ENCODE measurements around the gene SLC25A48.

Gene SLC25A48

DNA sequence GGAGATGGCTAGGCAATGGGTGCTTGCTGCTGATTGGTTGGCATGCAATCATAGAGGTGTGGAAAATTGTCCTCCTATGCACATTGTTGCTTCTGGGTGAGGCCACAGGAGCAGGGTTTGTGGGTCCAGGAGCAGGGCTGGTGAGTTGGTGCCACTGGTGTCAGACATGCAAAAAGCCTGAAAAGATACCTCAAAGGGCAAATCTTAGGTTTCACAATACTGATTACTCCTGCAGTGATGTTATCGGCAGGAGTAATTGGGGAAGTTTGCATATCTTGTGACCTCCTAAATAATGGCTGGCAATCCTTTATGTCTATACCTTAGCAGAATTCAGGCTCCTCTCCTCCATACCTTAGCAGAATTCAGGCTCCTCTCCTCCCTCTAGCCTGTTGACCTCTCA lies 25.2 kb downstream of the SLC25A48 start:
- DNase-seq = no peak

DNA sequence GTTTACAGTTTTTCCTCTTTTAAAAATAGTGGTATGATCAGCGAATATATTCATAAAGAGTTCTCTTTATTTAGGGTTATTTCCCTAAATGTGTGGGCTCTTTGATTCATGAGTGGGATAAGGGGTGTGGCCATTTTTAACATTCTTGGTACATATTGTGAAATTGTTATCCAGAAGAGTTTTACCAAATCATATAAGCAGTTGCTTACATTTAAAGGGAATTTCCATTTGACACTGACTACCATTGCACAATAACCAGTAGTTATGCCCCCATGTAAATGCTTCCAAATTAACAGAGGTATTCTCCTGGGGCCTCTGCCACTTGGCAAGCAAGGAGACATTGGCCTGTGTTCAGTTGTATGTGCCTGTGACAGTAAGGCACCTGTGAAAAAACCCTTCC lies 27.2 kb downstream of the SLC25A48 start:
- no peak for DNase-seq

DNA sequence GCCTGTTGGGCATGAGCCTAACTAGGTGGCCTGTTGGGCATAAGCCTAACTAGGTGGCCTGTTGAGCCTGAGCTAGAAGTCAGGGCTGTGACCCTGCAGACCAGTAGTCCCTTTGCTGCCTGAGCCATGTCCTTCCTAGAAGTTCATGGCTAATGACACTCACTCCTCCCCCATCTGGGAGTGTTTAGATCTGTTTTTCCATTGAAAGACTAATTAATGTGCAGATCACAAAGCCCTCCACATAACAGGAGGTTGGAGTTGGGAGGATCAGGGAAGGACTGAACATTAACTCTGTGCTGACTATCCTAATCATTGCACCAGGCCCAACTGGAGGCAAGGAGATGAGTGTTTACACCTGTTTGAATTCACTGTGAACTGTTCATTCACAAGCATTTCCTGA lies 27.6 kb downstream of the SLC25A48 start:
- DNase-seq = no peak

DNA sequence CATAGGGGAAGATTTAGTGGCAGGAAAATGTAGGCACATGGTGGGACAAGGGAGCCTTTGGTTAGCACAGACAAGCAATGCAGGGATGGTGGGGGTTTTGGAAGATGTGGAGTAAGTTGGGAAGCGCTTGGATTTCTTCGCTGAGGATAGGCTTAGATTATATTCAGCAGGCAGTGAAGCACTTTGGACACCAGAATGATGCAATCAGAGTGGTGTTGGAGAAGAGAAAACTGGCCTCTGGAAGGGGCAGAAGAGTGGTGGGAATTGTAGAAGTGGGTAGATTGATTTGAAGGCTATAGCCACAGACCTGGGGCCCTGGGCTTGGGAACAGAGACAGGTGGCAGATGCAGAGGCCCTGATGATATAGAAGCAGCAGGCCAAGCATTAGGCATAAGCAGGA lies 28.3 kb downstream of the SLC25A48 start:
- DNase-seq = no peak

DNA sequence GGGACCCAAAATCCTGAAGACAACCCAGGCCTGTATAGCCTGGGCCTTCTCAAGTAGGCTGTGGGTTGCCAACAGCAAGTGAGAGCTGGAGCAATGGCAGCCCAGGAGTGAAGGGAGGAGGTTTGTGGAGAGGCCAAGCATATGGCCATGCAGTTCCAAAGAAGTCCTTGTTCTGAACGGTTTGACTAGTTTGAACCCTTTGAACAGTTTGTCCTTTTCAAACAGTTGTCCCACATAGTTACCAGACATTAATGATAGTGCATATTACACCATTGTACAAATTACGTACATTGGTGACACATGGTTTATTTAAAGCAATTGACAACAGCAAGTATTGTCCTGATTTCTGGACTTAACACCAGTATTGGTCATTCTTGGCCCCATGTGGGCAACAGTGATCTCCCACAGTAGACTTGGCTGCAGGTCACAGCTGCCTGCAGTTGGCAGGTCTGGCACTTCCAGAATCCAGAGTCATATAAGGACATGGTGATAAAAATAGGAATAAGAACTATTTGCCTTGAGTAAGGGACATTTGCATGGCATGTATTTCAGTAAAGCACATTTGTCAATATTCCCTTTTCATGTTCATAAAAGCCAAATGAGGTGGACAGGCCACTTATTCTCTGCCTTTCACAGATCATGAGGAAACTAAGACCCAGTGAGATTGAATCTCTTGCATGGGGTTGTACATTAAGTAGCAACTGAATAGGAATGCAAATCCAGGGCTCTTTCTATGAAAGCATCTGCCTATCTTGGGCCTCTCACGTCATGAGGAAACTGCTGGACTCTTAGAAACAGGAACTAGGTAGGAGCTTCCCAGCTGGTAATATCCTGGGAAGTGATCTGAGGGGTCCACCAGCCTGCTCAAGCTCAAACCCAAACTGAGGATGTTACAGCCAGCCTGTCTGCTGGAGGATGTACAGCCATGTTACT lies 30.3 kb downstream of the SLC25A48 start:
- no peak for DNase-seq

DNA sequence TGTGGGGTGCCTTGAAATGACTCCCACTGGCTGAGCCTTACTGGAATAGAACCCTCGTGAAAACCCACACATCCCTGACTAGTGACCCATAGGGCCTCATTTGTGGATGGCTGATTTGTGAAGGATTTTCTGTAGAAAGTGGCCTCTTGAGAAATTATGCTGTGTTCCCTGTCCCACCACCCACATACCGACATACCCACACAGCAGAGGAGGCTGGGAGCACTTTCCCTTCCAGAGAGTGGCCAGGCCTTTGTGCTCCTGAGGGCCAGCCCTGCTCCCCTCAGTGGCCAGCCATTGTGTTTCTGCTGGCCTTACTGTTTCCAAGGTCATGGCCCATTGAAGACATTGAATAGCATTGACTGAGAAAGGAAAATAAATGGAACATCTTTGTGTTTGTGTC lies 31.6 kb downstream of the SLC25A48 start:
- DNase-seq = no peak

DNA sequence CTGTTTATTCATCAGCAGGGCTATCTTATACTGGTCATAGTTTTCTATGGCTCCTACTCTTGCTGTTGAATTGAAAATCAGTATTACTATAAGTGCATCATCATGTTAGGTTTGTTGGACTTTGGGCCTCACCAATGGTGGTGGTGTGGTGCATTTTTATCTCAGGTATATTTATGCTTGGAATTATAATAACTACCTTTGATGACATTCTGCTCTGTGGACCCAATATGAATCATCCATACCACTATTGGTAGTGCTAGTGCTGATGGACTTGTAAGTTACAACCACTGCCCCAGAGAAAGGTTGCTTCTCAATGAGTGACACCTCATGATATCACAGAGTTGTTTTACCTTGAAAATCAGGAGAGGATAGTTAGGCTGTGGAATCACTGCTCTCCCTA lies 33.1 kb downstream of the SLC25A48 start:
- no peak for DNase-seq

DNA sequence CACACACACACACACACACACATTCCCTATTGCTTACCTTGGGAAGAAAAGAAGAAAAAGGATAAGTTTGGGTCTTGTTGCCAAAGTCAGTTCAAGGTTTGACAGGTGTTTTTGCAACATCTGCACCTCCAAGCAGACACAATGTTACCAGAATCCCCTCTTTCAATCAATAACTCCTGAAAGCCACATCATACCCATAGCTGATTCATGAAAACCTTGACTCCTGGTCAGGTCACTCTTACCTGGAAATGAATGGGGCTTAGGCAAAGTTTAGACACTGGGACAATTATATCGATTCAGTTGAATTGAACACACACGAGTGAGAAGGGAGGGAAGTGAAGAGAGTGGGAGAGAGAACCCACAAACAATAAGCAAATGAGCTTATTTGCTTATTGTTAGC lies 34.2 kb downstream of the SLC25A48 start:
- DNase-seq = no peak

DNA sequence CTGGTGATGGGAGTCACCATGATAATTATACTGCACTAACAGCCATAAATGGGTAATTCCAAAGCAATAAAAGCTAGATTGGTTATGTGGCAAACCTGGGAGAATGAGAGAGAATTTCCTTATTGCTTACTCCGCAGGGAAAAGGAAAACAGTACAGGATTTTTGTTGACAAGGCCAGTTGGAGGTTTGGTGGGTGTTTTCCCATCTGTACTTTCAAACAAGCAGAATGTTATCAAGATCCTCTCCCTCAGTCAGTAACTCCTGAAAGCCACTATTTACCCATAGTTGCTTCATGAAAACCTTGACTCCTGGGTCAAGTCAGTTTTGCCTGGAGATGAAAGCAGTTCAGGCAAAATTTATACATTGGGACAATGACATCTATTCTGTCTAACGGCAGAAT lies 34.8 kb downstream of the SLC25A48 start:
- DNase-seq = no peak

DNA sequence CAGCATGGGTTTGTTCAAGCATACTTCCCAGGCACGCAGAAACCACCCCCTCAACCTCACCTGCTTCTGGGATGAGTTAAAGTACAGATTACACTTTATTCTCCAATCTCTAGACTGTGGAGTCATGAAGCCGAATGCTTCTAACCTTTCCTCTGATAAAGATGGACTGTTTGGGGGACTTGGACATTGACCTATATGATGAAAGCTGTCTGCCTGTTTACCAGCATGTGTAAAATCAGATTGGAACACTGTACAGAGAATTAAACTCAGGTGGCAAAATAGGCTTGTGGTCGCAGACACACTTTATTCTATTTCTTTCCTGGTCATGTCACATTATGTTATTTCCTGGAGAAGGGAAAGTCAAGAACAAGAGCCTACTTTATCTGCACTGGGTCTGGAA lies 35.5 kb downstream of the SLC25A48 start:
- no peak for DNase-seq

DNA sequence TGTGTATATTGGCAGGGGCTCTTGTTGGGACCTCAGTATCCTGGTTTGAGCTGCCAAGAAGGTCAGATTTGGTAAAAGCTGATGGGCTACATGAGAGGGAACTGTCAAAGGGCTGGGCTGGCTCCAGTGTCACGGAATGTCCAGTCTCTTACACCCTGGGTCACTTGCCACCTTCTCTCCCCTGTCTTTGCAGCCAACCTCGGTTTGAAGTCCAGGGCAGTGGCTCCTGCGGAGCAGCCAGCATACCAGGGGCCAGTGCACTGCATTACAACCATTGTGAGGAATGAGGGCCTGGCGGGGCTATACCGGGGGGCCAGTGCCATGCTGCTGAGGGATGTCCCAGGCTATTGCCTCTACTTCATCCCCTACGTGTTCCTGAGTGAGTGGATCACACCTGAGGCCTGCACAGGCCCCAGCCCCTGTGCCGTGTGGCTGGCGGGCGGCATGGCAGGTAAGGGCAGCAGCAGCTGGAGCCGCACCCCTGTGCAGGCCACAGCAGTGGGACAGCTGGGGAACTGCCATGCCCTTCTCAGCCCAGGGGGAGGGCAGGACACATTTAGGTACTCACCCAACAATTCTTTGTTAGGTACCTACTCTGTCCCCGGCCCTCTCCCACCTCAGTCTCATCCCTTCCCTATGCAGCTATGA lies 36.9 kb downstream of the SLC25A48 start:
- no peak for DNase-seq

DNA sequence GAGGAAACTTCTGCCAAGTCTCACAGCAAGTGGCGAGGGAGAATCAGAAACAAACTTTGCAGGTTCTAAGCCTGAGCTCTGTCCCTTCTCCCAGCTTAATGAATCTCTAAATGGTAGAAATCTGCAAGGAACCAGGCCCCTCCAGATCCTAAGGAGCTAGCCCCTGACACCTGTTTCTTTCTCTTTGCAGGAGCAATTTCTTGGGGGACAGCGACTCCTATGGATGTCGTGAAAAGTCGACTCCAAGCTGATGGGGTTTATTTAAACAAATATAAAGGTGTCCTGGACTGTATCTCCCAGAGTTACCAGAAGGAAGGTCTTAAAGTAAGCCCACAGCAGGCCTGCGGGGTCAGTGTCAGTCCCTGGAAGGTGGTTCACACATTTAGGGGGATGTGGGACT lies 39.4 kb downstream of the SLC25A48 start:
- DNase-seq = no peak

DNA sequence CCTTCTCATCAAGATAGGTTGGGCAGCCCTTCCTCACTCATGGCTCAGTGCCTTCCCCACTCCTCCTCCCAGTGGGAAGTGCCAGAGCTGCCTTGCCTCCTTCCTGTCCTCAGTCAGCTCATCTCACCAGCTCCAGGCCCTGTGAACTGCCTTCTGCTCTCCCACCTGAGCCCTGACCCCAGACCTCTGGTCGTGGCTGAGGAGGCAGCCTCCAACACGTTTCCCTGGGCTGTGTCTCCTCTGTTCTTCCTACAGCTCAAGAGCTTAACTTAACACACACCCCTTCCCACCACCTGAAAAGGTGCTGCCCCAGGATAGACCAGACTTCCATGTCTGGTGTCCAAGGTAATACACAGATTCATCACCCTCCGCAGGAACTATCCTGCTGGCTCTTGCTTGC lies 40.0 kb downstream of the SLC25A48 start:
- DNase-seq = no peak

DNA sequence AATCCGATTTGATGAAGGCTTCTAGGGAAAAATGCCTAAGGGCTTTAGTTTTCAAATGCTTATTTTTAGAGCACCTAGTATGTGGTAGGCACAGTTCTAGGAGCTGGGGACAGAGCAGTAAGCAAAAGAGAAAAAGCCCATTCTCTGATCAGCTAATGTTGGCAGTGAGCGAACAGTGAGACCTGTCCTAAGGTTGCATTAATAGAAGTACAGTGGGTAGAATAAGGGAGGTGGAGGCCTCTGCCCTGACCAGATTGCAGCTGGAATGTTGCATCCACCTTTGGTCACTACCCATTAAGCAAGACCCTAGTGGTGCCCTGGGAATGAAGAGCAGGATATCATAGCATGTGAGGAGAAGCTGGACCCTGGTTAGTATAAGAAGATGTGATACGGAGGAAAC lies 41.1 kb downstream of the SLC25A48 start:
- DNase-seq = no peak

DNA sequence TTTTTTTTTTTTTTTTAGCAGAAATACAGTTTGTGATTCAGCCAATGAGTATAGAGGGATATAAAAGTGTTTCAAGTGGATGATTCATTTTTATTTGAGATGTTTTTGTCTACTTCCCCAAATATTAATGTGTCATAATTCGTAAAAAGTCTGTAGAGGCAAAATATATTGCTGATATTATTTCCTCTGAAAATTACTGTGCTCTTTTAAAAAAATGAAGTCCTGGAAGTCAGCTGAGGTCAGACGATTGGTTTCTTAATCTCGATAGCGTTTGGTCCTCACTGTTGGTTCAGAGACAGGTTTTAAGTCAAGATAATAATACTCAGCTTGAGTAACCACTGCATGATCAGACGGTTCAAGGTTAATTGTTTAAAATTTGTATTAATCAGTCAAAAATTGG lies 41.7 kb downstream of the SLC25A48 start:
- no peak for DNase-seq

DNA sequence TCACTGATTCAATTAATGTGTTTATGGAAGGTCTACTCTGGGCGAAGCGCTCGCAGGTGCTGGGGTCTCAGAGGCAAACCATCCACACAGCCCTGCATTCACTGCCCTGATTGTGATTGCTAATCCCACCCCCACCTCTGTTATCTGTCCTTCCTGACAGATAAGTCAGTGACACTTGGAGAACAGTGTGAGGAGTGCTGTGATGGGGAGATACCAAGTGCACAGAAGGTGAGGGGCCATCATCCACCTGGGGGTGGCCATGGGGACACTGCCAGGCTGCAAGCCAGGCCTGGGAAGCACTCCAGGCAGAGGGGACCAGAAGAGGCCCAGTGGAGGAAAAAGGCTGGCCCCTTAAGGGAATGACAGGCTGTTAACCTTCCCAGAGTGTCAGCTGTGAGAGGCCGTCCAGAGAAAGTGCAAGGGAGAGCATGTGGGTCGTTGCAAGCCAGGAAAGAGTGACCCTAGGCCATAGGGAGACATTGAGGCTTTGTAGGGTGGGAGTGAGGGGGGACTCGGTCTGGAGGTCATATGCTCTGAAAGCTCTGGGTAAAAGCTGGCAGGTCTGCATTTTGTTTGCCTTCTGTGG lies 43.2 kb downstream of the SLC25A48 start:
- DNase-seq = no peak

DNA sequence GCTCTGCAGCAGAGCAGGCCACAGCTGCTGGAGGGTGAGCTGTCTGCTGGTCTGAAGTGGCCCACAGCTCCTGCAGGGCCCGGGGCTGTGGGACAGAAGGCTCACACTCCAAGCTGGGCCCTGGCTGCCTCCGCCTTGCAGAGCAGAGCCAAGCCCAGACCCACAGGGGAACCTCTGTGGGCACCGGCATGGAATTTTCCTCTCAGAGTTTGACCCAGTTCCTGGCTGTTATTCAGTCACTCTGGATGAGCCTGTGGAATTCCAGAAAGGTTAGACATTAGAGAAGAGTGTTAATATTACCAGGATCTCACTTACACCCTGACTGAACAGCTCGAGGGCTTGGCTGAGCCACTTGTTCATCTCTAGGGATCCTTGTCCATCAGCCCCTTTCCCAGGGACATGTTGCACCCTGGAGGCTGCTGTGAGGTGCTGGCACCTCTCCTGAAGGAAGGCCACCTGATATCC lies 43.7 kb downstream of the SLC25A48 start:
- no peak for DNase-seq

DNA sequence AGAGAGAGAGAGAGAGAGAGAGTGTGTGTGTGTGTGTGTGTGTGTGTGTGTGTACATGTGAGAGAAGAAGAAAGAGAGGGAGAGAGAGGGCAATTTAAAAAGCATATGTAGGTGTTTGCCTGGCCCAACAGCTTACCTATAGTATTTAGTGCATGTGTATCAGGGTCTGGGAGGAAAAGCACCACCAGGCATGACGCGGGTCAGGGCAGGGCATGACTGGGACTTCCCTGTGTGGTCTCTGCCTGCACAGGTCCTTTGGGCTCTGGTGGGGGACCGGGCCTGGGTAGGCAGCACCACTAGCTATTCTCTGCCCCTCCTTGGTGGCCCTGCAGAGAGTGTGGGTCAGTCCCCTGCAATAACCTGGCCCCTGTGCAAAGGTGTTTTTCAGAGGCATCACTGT lies 45.1 kb downstream of the SLC25A48 start:
- DNase-seq = no peak

DNA sequence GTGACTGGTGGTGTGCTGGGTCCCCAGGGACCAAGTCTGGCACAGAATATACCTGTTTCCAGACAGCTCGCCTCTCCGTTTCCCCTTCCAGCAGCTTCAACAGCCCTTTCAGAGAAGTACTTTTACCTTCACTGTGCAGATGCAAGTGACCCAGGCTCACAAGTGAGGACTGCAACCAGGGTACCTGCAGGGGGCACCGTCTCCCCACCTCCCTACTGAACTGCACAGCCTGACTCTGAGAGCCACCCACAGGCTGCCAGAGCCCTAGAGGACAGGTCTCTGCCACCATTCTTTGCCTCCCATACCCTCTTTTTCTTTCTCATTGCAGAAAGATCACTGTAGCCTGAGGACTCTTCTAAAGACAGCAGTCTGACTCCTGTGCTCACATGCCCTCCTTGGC lies 45.8 kb downstream of the SLC25A48 start:
- DNase-seq = no peak

DNA sequence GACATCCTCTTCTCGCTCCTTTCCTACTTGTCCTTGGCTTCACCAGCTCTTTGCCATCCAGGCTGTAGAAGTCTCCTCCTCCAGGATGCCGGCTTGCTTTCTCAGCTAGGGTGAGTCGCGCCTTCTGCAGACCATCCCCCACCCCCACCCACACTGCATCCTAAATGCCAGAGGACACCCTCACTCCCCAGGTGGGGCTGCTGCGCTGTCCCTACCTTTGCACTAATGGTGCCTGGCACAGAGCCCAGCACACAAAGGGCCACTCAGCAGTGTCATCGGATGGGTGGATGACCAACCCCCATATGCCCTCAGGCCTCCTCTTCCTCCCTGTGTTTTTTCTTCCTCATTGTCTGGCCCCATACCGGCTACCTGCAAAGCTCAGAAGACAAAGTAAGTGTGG lies 46.3 kb downstream of the SLC25A48 start:
- no peak for DNase-seq

DNA sequence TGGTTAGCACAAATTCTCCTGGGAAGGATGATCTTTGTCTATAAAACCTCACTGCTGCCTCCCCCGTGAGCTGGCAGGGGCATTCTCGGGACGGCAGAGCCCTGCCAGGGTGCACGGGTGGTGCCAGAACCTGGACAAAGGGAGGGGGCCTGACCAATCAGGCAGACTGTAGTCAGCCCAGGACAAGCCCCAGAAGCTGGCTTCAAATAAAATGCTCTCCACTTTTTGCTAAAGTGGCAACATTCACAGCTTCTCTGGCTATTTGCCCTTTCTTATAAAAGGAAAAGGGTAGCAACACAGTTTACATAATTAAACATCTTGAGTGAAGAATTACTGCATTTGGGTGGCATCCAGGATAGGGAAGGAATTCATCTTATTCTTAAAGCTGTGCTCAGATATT lies 46.8 kb downstream of the SLC25A48 start:
- no peak for DNase-seq

DNA sequence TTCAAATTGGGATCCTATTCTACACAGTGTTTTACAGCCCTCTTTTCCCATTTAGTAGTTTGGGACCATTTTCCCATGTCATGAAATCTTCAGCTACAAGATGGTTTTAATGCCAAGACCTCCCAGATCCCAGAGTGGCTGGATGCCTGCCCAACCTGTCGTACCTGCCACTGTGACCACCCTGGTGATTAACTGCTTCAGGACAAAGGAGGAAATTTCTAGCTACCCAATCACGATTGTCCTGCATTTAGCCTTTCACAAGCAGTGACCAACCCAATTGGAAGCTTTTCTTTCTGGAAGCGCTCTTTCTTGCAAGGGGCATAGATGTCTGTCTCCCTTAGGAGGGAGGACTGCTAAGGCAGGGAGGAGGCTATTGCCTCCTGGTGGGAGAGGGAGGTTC lies 47.4 kb downstream of the SLC25A48 start:
- DNase-seq = no peak

DNA sequence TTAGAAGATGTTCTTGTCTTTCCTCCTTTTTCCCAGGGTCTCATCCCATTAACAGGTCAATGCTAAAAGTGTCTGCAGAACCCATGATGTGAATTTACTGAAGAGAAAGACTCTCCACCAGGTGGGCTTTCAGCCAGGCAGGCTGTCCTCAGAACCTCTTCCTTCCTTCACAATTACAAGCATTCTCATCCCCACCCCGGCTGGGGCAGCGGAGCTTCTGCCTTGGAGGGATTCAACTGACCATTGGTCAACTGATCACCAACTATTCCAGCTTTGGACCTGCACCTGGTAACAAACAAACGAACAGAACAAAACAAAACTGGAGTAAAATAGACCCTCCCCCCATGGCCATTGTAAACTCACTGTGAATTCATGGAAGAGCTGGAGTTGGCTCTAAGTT lies 48.6 kb downstream of the SLC25A48 start:
- DNase-seq = no peak

DNA sequence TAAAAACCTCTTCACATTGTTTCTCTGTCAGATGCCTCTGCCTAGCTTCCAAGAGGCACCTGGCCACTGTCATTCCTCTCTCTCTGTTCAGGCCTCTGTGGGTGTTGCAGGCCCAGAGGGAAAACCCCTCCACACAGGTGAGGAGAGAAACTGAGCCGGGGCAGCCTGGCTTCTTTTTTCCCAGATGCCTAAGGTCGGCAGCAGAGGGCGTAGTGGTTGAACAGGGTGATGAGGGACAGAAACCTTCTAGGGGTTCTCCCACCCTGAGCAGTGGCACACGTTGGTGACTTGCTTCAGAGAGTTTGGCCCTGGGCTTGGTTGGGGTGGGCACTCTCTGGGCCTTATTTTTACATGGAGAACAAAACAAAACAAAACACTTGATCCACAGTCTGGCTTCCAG lies 49.0 kb downstream of the SLC25A48 start:
- DNase-seq = no peak

Data from stimulated activated CD4-positive, alpha-beta T cell treated with anti-CD3 and anti-CD28 coated beads, Interleukin-4, amount 100 ng/mL, for 4 hours (primary cell).